Esophagus mucosa (tissue), 1 donor: ENCODE measurements around the gene PERCC1. TPM values are rescaled to one million over a fixed set of nuclear protein-coding genes. Genes with fewer than 3 reads are reported as not detected.

Source experiments
- ATAC-seq: fragments of 200-7000 bp; cut with Tn5 transposase; one replicate; pipeline ENCODE4 v1.9.1; 2020
- total RNA-seq: library from RNA; stranded (reverse); gene quantifications from one replicate; pipeline ENCODE4 v1.2.4, GENCODE V29; 2023
- donor health status: DM: yes; HTN: yes; CAD: no.

PERCC1 gene
- not detected for total RNA-seq

DNA sequence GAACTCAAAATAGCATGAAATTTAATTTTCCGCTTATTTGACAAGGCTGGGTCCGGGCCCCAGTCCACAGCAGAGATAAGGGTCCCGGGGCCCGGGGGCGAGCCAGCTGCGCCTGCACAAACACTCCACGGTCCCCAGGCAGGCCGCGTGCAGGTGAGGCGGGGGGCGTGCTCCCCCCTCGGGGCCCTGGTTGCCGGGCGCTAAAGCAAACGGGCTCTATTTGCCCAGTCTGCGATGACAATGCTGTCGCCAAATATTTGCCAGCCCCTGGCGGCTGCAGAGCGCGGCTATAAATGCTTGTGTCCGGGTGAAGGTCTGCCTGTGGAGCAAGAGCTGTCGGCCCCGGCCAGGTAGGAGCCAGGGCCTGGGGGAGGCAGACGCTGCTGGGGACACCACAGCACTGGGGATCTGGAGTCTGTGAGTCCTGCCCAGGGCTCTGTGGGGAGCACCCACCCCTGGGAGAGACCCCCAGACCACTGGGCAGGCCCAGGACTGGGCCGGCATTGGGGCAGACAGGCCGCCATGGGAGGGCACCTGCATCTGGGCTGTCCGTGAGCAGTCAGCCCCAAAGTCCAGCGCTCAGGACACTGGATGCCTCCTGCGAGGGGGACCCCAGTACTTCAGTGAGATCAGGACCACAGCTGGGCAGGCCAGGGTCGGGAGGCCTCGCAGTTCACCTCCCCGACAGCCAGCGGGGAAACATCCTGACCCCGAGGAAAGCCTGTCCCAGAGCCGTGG is at the start of gene PERCC1:
Gene PERCC1, plus strand, starts transcription at position 320 of the 738 bp plus-strand sequence. CDS start 1,516 bp downstream, outside the sequence.
- ATAC-seq, result no peak

DNA sequence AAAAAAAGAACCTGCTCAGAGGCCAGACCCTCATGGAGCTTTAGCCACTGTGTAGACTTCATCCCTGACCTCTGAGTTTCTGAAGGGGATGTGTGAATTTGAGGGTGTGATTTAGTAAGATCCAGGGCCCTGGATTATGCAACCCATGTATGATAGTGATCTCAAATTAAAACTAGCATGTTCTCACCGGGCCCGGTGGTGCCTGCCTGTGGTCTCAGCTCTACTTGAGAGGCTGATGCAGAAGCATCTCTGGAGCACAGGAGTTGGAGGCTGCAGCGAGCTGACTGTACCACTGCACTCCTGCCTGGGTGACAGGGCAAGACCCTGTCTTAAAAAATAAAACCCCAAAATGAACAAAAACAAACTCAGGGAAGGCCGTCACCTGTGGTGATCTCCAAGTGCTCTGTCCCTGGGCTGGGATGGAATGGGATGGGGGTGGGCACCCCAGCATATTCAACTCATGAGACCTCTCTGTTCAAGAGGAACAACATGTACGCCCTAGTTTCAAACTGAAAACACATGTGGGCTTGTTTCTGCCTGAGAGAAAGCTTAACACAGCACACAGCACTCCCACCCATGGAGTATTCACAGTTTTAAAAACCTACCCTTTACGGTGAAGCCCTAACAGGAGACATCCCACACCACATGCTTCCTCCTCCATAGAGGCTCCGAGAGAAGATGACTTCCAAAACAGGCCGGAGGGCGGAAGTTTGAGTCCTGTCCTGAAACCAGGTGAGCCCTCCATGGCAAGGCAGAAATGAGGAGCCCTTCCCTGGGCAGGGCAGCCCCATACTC is 49.1 kb upstream of the PERCC1 start:
- no peak for ATAC-seq

- no peak for ATAC-seq
These were observed 47.3 kb upstream of the PERCC1 start for GRCh38 chr16:1383556-1383955.

DNA sequence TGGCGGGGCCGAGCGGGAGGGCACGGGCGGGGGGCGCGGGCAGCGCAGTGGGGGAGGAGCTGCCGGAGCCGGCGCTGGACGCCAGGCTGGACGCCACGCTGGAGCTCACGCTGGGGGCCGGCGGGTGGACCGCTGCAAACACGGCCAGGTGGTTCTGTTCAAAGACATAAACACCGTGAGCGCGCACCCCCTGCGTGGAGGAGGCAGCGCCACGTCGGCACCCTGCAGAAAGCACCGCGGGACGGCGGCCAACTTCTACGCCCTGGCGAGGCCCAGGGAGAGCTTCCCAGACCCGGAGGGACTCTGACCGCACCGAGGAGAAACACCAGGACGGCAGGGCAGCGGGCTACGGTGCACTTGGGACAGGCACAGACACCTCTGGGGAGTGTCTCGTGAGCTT is 45.6 kb upstream of the PERCC1 start:
- ATAC-seq, result no peak

- ATAC-seq, result no peak
These were observed 43.5 kb upstream of the PERCC1 start for GRCh38 chr16:1387331-1387730.

DNA sequence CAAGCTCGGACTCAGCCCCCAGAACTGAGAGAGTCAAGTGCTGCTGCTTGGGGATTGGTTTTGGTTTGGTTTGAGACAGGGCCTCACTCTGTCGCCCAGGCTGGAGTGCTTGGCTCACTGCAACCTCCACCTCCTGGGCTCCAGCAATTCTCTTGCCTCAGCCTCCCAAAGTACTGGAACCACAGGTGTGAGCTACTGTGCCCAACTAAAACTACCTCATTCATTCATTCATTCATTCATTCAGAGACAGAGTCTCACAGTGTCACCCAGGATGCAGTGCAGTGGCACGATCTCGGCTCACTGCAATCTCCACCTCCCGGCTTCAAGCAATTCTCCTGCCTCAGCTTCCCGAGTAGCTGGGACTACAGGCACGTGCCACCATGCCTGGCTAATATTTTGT is 41.1 kb upstream of the PERCC1 start:
- no peak for ATAC-seq

- ATAC-seq, result no peak
These were observed 40.6 kb upstream of the PERCC1 start for GRCh38 chr16:1390239-1390779.

DNA sequence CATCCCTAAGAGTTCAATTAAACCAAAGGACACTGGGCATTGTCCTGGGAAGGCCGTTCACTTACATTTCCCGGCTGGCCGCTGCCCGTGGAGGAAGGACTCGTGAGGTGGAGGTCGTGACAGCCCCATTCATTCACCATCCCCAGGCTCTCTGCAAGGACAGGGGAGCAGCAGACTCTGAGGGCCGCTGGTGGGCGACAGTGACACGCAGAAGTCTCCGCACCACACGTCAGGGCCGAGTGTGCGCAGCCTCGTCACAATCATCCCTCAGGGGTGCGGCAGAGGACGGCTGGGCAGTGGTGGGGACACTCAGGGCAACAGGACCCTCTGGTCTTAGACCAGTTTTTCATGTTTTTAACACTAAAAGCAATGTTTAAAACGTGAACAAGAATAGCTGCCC is 38.1 kb upstream of the PERCC1 start:
- ATAC-seq, result no peak

GRCh38 chr16:1393613-1394176 is 37.2 kb upstream of the PERCC1 start:
- no peak for ATAC-seq

- peak; percentile 8 for ATAC-seq
These were observed 36.4 kb upstream of the PERCC1 start for GRCh38 chr16:1394367-1394951.

- ATAC-seq, result no peak
These were observed 35.3 kb upstream of the PERCC1 start for GRCh38 chr16:1395444-1396031.

GRCh38 chr16:1397779-1398178 is 33.1 kb upstream of the PERCC1 start:
- ATAC-seq, result no peak

GRCh38 chr16:1398351-1398750 is 32.5 kb upstream of the PERCC1 start:
- no peak for ATAC-seq

GRCh38 chr16:1398826-1399581 is 31.9 kb upstream of the PERCC1 start:
- ATAC-seq, result peak; percentile 21

- ATAC-seq, result no peak
These were observed 29.7 kb upstream of the PERCC1 start for GRCh38 chr16:1401061-1401757.

DNA sequence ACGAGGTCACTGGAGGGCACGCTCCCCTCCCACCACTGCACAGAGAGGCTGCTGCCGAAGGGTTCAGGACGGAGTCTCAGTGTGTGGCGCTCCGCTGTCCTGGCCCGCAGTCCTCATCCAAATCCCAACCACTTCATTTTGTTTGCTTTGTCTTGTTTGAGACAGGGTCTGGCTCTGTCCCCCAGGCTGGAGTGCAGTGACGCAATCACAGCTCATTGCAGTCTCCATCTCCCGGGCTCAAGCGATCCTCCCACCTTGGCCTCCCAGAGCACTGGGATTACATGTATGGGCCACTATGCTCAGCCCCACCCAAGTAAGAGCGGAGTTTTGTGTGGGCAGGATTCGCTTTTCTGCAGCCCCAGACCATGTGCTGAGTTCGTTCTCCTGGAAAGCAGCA is 29.1 kb upstream of the PERCC1 start:
- ATAC-seq, result no peak

DNA sequence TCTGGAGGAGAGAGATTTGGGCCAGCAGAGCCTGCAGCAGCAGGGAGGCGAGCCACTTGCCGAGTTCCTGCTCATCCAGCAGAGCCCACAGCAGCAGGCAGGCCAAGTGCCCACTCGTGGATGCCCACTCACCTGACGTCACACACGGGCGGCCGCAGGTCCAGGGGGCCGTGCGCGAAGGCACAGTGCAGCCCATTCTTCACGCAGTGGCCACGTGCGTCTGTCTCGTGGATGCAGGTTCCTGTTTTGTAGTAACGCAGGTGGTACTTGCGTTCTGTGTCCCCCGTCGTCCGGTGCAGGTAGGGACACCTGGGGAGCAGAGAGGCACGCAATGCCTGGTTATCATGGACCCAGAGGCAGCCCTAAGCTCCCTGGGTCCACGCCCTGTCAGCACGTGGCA is 27.8 kb upstream of the PERCC1 start:
- no peak for ATAC-seq

DNA sequence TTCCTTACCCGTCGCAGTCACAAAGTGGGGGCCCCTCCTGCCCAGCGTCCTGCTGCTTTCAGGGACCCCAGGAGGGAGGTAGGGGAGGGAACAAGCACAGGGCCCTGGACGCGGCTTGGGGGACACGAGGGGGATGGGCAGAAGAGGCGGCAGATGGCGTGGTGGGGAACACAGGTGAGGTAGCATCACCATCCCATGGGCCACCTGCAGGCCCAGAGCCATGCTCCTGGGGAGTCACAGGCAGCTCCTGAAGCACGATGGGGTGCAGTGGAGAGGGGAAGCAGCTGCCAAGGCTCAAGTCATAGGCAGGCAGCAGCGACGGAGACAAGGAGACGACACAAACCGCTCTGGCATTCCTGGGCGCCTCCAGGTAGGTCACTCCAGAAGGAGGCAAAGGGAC is 27.1 kb upstream of the PERCC1 start:
- ATAC-seq, result no peak

DNA sequence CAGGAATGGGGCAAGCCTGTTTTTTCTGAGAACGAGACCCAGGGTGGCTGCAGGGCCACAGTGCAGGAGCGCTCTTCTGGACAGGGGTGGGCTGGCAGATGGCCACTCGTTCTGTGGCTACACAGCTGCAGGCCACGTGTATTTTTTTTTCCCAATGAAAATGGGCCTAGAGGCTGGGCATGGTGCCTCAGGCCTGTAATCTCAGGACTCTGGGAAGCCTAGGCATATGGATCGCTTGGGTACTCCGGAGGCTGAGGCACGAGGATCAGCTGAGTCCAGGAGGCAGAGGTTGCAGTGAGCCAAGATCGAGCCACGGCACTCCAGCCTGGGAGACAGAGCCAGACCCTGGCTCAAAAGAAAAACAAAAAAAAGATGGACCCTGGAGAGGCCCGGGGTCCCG is 23.1 kb upstream of the PERCC1 start:
- peak; percentile 2 for ATAC-seq

DNA sequence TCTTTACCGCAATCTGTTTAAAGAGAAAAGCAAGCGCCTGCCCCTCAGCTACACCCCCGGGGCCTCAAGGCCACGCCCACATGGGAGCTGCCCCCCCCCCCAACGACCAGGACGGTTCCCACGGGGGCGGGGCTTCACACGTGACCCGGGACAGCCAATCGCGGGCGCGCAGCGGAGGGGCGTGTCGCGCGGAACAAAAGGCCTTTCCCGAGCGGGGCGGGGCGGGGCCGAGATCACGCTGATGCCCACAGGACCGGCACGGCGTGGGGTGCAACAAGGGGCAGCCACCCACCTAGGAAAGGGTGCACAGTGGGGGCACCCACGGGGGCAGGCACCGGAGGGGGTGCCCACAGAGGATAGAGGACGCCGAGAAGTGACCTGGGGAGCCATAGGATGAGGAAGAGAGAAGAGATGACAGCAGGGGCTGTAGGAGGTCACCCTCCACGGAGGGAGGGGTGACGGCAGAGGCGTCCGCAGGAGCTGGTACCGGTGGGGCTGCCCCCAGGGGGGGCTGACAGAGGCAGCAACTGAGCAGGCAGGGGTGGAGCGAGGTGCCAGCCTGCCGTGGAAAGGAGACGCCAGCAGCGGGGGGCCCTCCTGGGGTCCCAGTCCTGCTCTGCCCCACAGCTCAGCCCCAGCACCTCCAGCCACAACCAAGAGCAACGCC is 22.6 kb upstream of the PERCC1 start:
- peak; percentile 91 for ATAC-seq

DNA sequence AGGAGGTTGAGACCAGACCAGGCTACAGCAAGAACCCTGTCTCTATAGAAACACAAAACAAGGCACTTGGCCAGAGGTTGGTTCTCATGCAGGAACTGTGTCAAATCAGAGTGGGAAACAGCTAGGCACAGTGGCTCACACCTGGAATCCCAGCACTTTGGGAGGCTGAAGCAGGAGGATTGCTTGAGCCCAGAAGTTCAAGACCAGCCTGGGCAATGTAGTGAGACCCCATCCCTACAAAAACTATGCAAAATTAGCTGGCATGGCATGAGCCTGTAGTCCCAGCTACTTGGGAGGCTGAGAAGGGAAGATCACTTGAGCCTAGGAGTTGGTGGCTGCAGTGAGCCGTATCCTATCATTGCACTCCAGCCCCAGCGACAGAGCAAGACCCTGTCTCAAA is 18.0 kb upstream of the PERCC1 start:
- ATAC-seq, result no peak
